ENCODE results near the gene MAML3. TPM values are rescaled to one million over a fixed set of nuclear protein-coding genes. Genes with fewer than 3 reads are reported as not detected.

The MAML3 gene
- total and polyA plus RNA-seq, 2 experiments from 2014 or later = 4.1 to 11.2 TPM

- TF ChIP-seq EZH2phosphoT487 (IDR thresholded peaks at IDR 0.05; ENCODE audit: low read depth, severe bottlenecking, unreplicated experiment) (no peak), EZH2 (IDR thresholded peaks at IDR 0.05; ENCODE audit: borderline replicate concordance) (no peak), CTCF (IDR thresholded peaks at IDR 0.05; ENCODE audit: poor library complexity) (no peak)
- peak overlapping the region; percentile 15 for H3K27ac ChIP-seq
- no peak overlapping the region for H3K4me2 ChIP-seq
Measured at GRCh38 chr4:140057701-140058100, 96.3 kb downstream of the MAML3 start.

GRCh38 chr4:140056015-140056414 lies 98.0 kb downstream of the MAML3 start:
- TF ChIP-seq EZH2phosphoT487 (IDR thresholded peaks at IDR 0.05; ENCODE audit: low read depth, severe bottlenecking, unreplicated experiment) (no peak), CTCF (IDR thresholded peaks at IDR 0.05; ENCODE audit: poor library complexity) (no peak), EZH2 (IDR thresholded peaks at IDR 0.05; ENCODE audit: borderline replicate concordance) (no peak)
- Histone ChIP-seq H3K27me3 (no peaks in the 10 kb centered on the region), H3K4me3 (no peak overlapping the region), H3K27ac (no peak overlapping the region), H3K9me3 (ENCODE audit: low read depth) (no peaks in the 10 kb centered on the region), H2AFZ (no peak overlapping the region), H3K36me3 (replicated peaks; ENCODE audit: insufficient read depth, low read depth) (no peaks in the 10 kb centered on the region), H4K20me1 (ENCODE audit: insufficient read depth, poor library complexity, severe bottlenecking) (no peaks in the 10 kb centered on the region), H3K4me2 (no peak overlapping the region), H3K4me1 (ENCODE audit: insufficient read depth) (peaks cover 23% of the 10 kb centered on the region), H3K9me2 (replicated peaks; ENCODE audit: insufficient read depth) (no peaks in the 10 kb centered on the region), H3K79me2 (peaks cover 67% of the 10 kb centered on the region)
- 97% methylated on average over 3 of the region's 3 CpGs for WGBS (ENCODE audit: low lambda C conversion rate, missing lambda C conversion rate)
- DNase-seq (ENCODE audit: low spot score) = no peak

More at GRCh38 chr4:140057701-140058100, 96.3 kb downstream of the MAML3 start:
- no peaks in the 10 kb centered on the region for H3K27me3 ChIP-seq
- H3K4me1 ChIP-seq (ENCODE audit: insufficient read depth) = peaks cover 36% of the 10 kb centered on the region
- H3K79me2 ChIP-seq = peaks cover 64% of the 10 kb centered on the region
- H3K4me3 ChIP-seq = no peak overlapping the region
- H3K9me3 ChIP-seq (ENCODE audit: low read depth) = no peaks in the 10 kb centered on the region
- DNase-seq (ENCODE audit: low spot score) = no peak
- no peaks in the 10 kb centered on the region for H4K20me1 ChIP-seq (ENCODE audit: insufficient read depth, poor library complexity, severe bottlenecking)
- WGBS (ENCODE audit: low lambda C conversion rate, missing lambda C conversion rate) = 90% methylated on average over 2 of the region's 2 CpGs
- H3K36me3 ChIP-seq (replicated peaks; ENCODE audit: insufficient read depth, low read depth) = no peaks in the 10 kb centered on the region
- H3K9me2 ChIP-seq (replicated peaks; ENCODE audit: insufficient read depth) = no peaks in the 10 kb centered on the region
- no peak overlapping the region for H2AFZ ChIP-seq

DNA sequence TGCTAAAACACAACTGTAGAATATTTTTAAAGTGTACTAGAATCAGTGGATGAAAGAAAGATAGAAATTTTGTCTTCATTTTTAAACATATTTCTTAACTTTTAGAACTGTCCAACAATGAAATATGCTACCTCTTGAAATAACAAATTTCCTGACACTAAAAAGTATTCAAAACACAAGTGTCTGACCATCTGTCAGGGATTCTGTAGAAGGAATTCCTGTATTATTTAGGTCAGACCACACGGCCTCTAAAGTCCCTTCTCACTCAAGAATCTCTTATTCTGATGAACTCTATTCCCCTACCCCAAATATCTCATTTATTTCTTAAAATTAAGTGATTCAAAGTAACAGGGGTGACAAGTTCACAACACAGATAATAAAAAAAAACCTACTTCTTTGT lies 99.1 kb downstream of the MAML3 start:
- WGBS (ENCODE audit: low lambda C conversion rate, missing lambda C conversion rate) = 69% methylated on average over 1 of the region's 1 CpG

More for the DNA sequence above, 99.1 kb downstream of the MAML3 start:
- H3K4me2 ChIP-seq = no peak overlapping the region
- no peaks in the 10 kb centered on the region for H3K9me2 ChIP-seq (replicated peaks; ENCODE audit: insufficient read depth)
- H3K4me3 ChIP-seq = no peak overlapping the region
- H3K9me3 ChIP-seq (ENCODE audit: low read depth) = no peaks in the 10 kb centered on the region
- no peaks in the 10 kb centered on the region for H3K36me3 ChIP-seq (replicated peaks; ENCODE audit: insufficient read depth, low read depth)
- TF ChIP-seq EZH2phosphoT487 (IDR thresholded peaks at IDR 0.05; ENCODE audit: low read depth, severe bottlenecking, unreplicated experiment) (no peak), CTCF (IDR thresholded peaks at IDR 0.05; ENCODE audit: poor library complexity) (no peak), EZH2 (IDR thresholded peaks at IDR 0.05; ENCODE audit: borderline replicate concordance) (no peak)
- no peaks in the 10 kb centered on the region for H4K20me1 ChIP-seq (ENCODE audit: insufficient read depth, poor library complexity, severe bottlenecking)
- no peaks in the 10 kb centered on the region for H3K27me3 ChIP-seq
- no peak overlapping the region for H2AFZ ChIP-seq
- H3K4me1 ChIP-seq (ENCODE audit: insufficient read depth) = peaks cover 16% of the 10 kb centered on the region
- peaks cover 78% of the 10 kb centered on the region for H3K79me2 ChIP-seq
- no peak for DNase-seq (ENCODE audit: low spot score)
- no peak overlapping the region for H3K27ac ChIP-seq

Data from hepatocyte (in vitro differentiated cells).